ENCODE results near the gene DLG1. TPM values are rescaled to one million over a fixed set of nuclear protein-coding genes. Genes with fewer than 3 reads are reported as not detected.
A peak's percentile ranks its signal among the peaks of the same experiment; 100 is the strongest.

The DLG1 gene
- total RNA-seq, 1 donor from 2014 or later: 114 TPM

- Mint-ChIP-seq H3K27ac (no peak overlapping the region), H3K27me3 (ENCODE audit: low read depth) (no peaks in the 10 kb centered on the region), H3K4me1 (peaks cover 5% of the 10 kb centered on the region), H3K4me3 (no peak overlapping the region), H3K9me3 (peaks cover 33% of the 10 kb centered on the region), H3K36me3 (peaks cover 5% of the 10 kb centered on the region)
- no peak for TF ChIP-seq CTCF (IDR thresholded peaks at IDR 0.05; ENCODE audit: unreplicated experiment)
- DNase-seq (ENCODE audit: low spot score in 2 of 2, unreplicated experiment in 2 of 2): no peak
These were observed 19.0 kb upstream of the DLG1 start for GRCh38 chr3:197317250-197317963.

GRCh38 chr3:197312431-197312830, 14.0 kb upstream of the DLG1 start:
- no peaks in the 10 kb centered on the region for H3K27me3 Mint-ChIP-seq (ENCODE audit: low read depth)
- H3K9me3 Mint-ChIP-seq: peaks cover 12% of the 10 kb centered on the region
- peaks cover 24% of the 10 kb centered on the region for H3K4me1 Mint-ChIP-seq
- no peak for TF ChIP-seq CTCF (IDR thresholded peaks at IDR 0.05; ENCODE audit: unreplicated experiment)
- no peak overlapping the region for H3K27ac Mint-ChIP-seq
- DNase-seq (ENCODE audit: low spot score in 2 of 2, unreplicated experiment in 2 of 2): no peak
- no peak overlapping the region for H3K4me3 Mint-ChIP-seq
- peaks cover 3% of the 10 kb centered on the region for H3K36me3 Mint-ChIP-seq

GRCh38 chr3:197311591-197311990, 13.2 kb upstream of the DLG1 start:
- no peak overlapping the region for H3K4me3 Mint-ChIP-seq
- no peak for DNase-seq (ENCODE audit: low spot score in 2 of 2, unreplicated experiment in 2 of 2)
- peaks cover 24% of the 10 kb centered on the region for H3K4me1 Mint-ChIP-seq
- H3K9me3 Mint-ChIP-seq: peaks cover 12% of the 10 kb centered on the region
- no peak overlapping the region for H3K27ac Mint-ChIP-seq
- no peaks in the 10 kb centered on the region for H3K27me3 Mint-ChIP-seq (ENCODE audit: low read depth)
- peaks cover 3% of the 10 kb centered on the region for H3K36me3 Mint-ChIP-seq
- no peak for TF ChIP-seq CTCF (IDR thresholded peaks at IDR 0.05; ENCODE audit: unreplicated experiment)

GRCh38 chr3:197309528-197310361, 11.3 kb upstream of the DLG1 start:
- H3K4me3 Mint-ChIP-seq: no peak overlapping the region
- H3K4me1 Mint-ChIP-seq: peaks cover 34% of the 10 kb centered on the region
- H3K27me3 Mint-ChIP-seq (ENCODE audit: low read depth): no peaks in the 10 kb centered on the region
- no peak for TF ChIP-seq CTCF (IDR thresholded peaks at IDR 0.05; ENCODE audit: unreplicated experiment)
- H3K36me3 Mint-ChIP-seq: peaks cover 3% of the 10 kb centered on the region
- no peak for DNase-seq (ENCODE audit: low spot score in 2 of 2, unreplicated experiment in 2 of 2)
- peak overlapping the region; percentile 96 for H3K27ac Mint-ChIP-seq
- H3K9me3 Mint-ChIP-seq: peaks cover 12% of the 10 kb centered on the region

- no peak overlapping the region for H3K4me3 Mint-ChIP-seq
- H3K27me3 Mint-ChIP-seq (ENCODE audit: low read depth): no peaks in the 10 kb centered on the region
- no peak for TF ChIP-seq CTCF (IDR thresholded peaks at IDR 0.05; ENCODE audit: unreplicated experiment)
These were observed 10.2 kb upstream of the DLG1 start for GRCh38 chr3:197308591-197308990.

More at GRCh38 chr3:197308591-197308990, 10.2 kb upstream of the DLG1 start:
- H3K4me1 Mint-ChIP-seq: peaks cover 34% of the 10 kb centered on the region
- DNase-seq (ENCODE audit: low spot score in 2 of 2, unreplicated experiment in 2 of 2): no peak
- H3K9me3 Mint-ChIP-seq: peaks cover 12% of the 10 kb centered on the region
- H3K36me3 Mint-ChIP-seq: peaks cover 3% of the 10 kb centered on the region
- H3K27ac Mint-ChIP-seq: peak overlapping the region; percentile 96
